BE2C (cell line): ENCODE measurements around the gene CLTC.

Experiments used
- DNase-seq: peaks from one replicate; pipeline ENCODE4 v3.0.0-alpha.2; 2020
- H3K27me3 ChIP-seq: fragments of 250-450 bp; sonication (Bioruptor Pico); 2 replicates; pipeline ENCODE4 v1.5.1; 2020; ENCODE audit warnings: mild to moderate bottlenecking
- H3K36me3 ChIP-seq: fragments of 250-450 bp; sonication (Bioruptor Pico); 2 replicates; pipeline ENCODE4 v1.5.1; 2020; ENCODE audit warnings: mild to moderate bottlenecking
- H3K4me1 ChIP-seq: fragments of 250-450 bp; sonication (Bioruptor Pico); 2 replicates; pipeline ENCODE4 v1.5.1; 2020
- H3K4me3 ChIP-seq: 2 replicates; pipeline ENCODE4 v1.5.1; 2011; ENCODE audit warnings: low read depth, low read length
- H3K9me3 ChIP-seq: fragments of 250-450 bp; sonication (Bioruptor Pico); 2 replicates; pipeline ENCODE4 v1.5.1; 2020
- TF ChIP-seq, protein P1 (sequence below): IDR thresholded peaks from 2 replicates; pipeline ENCODE4 v1.5.1; 2012; ENCODE audit warnings: mild to moderate bottlenecking, low read depth, low read length

The CLTC gene

GRCh38 chr17:59668816-59669215 lies 49.1 kb downstream of the CLTC start:
- TF ChIP-seq, protein P1, sequence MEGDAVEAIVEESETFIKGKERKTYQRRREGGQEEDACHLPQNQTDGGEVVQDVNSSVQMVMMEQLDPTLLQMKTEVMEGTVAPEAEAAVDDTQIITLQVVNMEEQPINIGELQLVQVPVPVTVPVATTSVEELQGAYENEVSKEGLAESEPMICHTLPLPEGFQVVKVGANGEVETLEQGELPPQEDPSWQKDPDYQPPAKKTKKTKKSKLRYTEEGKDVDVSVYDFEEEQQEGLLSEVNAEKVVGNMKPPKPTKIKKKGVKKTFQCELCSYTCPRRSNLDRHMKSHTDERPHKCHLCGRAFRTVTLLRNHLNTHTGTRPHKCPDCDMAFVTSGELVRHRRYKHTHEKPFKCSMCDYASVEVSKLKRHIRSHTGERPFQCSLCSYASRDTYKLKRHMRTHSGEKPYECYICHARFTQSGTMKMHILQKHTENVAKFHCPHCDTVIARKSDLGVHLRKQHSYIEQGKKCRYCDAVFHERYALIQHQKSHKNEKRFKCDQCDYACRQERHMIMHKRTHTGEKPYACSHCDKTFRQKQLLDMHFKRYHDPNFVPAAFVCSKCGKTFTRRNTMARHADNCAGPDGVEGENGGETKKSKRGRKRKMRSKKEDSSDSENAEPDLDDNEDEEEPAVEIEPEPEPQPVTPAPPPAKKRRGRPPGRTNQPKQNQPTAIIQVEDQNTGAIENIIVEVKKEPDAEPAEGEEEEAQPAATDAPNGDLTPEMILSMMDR: no peak
- no peaks in the 10 kb centered on the region for H3K4me1 ChIP-seq
- no peaks in the 10 kb centered on the region for H3K27me3 ChIP-seq
- H3K9me3 ChIP-seq: no peaks in the 10 kb centered on the region
- DNase-seq: no peak
- H3K4me3 ChIP-seq: no peak overlapping the region
- peaks cover 88% of the 10 kb centered on the region for H3K36me3 ChIP-seq

DNA sequence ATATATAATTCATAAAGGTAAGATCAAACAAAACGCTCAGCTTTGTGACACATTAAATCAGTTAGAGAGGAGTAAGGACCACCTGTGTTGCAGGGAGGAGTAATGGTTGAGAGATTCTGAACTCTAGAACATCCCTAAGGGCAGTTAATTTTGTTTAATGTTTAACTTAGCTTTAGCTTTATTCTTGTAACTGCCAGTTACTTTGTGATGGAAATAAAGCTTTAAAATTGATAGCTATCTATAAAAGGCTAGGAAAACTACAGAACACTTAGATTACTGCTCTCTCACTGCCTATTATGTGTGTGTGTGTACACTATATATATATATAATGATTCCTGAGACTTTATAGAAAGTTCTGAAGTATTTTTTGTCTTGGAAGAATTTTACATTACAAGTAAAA lies 49.7 kb downstream of the CLTC start:
- H3K36me3 ChIP-seq: peaks cover 89% of the 10 kb centered on the region
- no peaks in the 10 kb centered on the region for H3K9me3 ChIP-seq
- no peaks in the 10 kb centered on the region for H3K4me1 ChIP-seq
- no peaks in the 10 kb centered on the region for H3K27me3 ChIP-seq
- no peak overlapping the region for H3K4me3 ChIP-seq
- DNase-seq: no peak
- TF ChIP-seq, protein P1: no peak

DNA sequence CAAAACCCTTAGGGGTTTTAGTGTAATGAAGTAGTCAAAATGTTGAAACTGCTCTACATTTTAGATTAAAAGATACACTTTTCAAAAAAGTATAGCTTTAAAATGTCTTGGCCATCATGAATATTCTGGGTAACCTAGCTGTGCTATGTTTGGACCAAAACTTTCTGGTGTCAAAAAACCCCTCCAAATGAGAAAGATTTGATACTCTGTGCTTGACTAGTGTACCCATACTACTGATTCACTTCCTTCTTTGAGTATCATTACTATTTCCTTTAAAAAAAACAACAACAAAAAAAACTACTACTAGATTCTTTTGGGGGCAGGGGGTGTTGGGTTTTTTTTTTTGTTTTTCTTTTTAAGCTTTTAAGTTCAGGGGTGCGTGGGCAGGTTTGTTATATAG lies 50.2 kb downstream of the CLTC start:
- peaks cover 89% of the 10 kb centered on the region for H3K36me3 ChIP-seq
- TF ChIP-seq, protein P1: no peak
- H3K4me3 ChIP-seq: no peak overlapping the region
- no peaks in the 10 kb centered on the region for H3K4me1 ChIP-seq
- no peaks in the 10 kb centered on the region for H3K27me3 ChIP-seq
- DNase-seq: no peak
- no peaks in the 10 kb centered on the region for H3K9me3 ChIP-seq

- no peak for DNase-seq
- no peak overlapping the region for H3K4me3 ChIP-seq
- TF ChIP-seq, protein P1: no peak
- no peaks in the 10 kb centered on the region for H3K27me3 ChIP-seq
- peaks cover 91% of the 10 kb centered on the region for H3K36me3 ChIP-seq
- no peaks in the 10 kb centered on the region for H3K4me1 ChIP-seq
- H3K9me3 ChIP-seq: no peaks in the 10 kb centered on the region
Observed at GRCh38 chr17:59671386-59671785, 51.7 kb downstream of the CLTC start.

DNA sequence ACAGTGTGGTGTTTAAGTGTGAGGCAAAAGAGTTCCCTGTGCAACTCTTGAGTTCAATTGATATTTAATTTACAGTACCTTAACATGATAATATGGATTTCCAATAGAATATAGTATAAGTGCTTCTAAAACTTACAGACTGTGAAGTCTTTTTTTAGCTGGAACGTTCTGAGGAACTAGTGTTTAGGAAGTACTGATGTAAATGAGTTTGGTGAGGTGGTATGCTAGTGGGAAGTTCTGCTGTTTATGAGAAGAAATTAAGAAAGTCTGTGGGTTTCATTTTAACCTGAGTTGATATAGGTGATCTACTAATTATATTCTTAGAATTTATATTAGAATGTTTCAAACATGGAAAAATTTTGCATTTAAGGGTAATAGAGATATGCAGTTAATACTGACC lies 55.5 kb downstream of the CLTC start:
- no peaks in the 10 kb centered on the region for H3K27me3 ChIP-seq
- H3K4me3 ChIP-seq: no peak overlapping the region
- H3K9me3 ChIP-seq: no peaks in the 10 kb centered on the region
- TF ChIP-seq, protein P1: no peak
- no peaks in the 10 kb centered on the region for H3K4me1 ChIP-seq
- H3K36me3 ChIP-seq: peaks cover 90% of the 10 kb centered on the region
- DNase-seq: no peak

DNA sequence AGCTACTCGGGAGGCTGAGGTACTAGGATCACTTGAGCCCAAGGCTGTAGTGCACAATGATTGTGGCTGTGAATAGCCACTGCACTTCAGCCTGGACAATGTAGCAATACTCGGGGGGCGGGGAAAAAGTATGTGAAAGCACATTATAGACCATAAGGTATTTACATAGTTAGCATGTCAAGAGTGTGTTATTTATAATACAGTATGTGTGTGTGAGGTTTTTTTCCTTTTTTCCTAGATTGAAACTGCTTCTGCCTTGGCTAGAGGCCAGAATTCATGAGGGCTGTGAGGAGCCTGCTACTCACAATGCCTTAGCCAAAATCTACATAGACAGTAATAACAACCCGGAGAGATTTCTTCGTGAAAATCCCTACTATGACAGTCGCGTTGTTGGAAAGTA lies 57.0 kb downstream of the CLTC start:
- no peaks in the 10 kb centered on the region for H3K9me3 ChIP-seq
- H3K36me3 ChIP-seq: peaks cover 89% of the 10 kb centered on the region
- H3K27me3 ChIP-seq: no peaks in the 10 kb centered on the region
- no peaks in the 10 kb centered on the region for H3K4me1 ChIP-seq
- no peak overlapping the region for H3K4me3 ChIP-seq
- DNase-seq: no peak
- TF ChIP-seq, protein P1: no peak
